22Rv1 (cell line): Measurements from ENCODE around the gene NPSR1.

Experiments used
- ZFX ChIP-seq: fragments of 450-650 bp; IDR thresholded peaks from 2 replicates; pipeline ENCODE4 v1.6.1; 2017; ENCODE audit warnings: antibody characterized with exemption, borderline replicate concordance
- TF ChIP-seq, protein P1 (sequence below): fragments of 450-650 bp; IDR thresholded peaks from 2 replicates; pipeline ENCODE4 v1.5.1; 2017; ENCODE audit warnings: mild to moderate bottlenecking

DNA sequence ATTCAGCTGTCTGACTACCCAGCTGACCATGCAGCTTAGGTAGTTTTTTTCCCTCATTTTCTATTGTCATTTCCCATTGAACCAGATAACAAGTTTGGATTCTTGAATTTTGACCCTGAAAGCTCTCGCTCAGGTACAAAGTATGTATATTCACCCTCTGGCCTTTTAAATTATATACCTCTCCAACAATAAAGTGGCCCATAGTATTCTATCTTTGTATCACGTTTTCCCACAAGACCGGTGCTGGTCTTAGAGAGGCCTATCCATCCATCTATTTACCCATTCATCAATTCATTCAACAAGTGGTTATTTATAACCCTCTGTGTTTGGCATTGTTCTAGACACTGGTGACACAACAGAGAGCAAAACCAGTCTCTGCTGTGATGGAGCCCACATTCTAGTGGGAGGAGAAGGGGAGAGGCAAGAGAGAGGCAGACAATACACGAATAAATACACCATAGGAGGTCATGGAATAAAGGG is 35.2 kb upstream of the NPSR1 start:
- TF ChIP-seq, protein P1, sequence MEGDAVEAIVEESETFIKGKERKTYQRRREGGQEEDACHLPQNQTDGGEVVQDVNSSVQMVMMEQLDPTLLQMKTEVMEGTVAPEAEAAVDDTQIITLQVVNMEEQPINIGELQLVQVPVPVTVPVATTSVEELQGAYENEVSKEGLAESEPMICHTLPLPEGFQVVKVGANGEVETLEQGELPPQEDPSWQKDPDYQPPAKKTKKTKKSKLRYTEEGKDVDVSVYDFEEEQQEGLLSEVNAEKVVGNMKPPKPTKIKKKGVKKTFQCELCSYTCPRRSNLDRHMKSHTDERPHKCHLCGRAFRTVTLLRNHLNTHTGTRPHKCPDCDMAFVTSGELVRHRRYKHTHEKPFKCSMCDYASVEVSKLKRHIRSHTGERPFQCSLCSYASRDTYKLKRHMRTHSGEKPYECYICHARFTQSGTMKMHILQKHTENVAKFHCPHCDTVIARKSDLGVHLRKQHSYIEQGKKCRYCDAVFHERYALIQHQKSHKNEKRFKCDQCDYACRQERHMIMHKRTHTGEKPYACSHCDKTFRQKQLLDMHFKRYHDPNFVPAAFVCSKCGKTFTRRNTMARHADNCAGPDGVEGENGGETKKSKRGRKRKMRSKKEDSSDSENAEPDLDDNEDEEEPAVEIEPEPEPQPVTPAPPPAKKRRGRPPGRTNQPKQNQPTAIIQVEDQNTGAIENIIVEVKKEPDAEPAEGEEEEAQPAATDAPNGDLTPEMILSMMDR, result no peak
- TF ChIP-seq ZFX, result no peak
